NCI-H2171 (cell line): ENCODE data around the gene WHRN.
A peak's percentile ranks its signal among the peaks of the same experiment; 100 is the strongest.

Experiments
- DNase-seq: peaks from one replicate; lab custom pipeline; 2025; lab: John Stamatoyannopoulos, UW

Gene WHRN

DNA sequence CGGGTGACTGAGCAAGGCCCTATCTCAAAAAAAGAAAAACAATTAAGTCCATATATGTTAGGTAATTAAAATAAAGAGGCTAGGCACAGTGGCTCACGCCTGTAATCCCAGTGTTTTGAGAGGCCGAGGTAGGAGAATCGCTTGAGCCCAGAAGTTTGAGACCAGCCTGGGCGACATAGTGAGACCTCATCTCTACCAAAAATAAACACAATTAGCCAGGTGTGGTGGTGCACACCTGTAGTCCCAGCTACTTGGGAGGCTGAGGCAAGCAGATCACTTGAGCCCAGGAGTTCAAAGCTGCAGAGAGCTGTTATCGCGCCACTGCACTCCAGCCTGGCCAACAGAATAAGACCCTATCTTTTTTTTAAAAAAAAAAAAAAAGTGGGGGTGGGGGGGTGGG is 12.3 kb downstream of the WHRN start:
- no peak for DNase-seq

- no peak for DNase-seq
Observed at GRCh38 chr9:114491430-114492003, 13.8 kb downstream of the WHRN start.

DNA sequence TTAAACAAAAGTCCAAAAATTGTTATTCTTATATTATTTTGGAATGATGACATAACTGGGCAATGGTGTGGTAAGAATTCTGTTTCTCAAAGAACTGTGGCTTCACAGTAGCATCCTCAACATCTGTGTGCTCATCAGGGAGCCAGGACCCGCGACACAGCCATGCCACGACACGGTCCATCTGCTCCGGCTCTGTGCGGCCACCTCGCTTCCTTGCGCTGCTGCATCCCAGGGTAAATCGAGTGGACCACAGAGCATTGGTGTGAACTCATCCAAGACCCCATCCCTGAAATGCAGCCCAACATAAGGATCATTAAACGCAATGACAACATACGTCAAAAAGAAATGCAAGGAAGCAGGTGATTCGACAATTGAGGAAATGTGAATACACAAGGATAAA is 15.3 kb downstream of the WHRN start:
- no peak for DNase-seq

- no peak for DNase-seq
Observed at GRCh38 chr9:114488398-114489129, 16.7 kb downstream of the WHRN start.

- DNase-seq: no peak
Observed at GRCh38 chr9:114487607-114488300, 17.5 kb downstream of the WHRN start.

DNA sequence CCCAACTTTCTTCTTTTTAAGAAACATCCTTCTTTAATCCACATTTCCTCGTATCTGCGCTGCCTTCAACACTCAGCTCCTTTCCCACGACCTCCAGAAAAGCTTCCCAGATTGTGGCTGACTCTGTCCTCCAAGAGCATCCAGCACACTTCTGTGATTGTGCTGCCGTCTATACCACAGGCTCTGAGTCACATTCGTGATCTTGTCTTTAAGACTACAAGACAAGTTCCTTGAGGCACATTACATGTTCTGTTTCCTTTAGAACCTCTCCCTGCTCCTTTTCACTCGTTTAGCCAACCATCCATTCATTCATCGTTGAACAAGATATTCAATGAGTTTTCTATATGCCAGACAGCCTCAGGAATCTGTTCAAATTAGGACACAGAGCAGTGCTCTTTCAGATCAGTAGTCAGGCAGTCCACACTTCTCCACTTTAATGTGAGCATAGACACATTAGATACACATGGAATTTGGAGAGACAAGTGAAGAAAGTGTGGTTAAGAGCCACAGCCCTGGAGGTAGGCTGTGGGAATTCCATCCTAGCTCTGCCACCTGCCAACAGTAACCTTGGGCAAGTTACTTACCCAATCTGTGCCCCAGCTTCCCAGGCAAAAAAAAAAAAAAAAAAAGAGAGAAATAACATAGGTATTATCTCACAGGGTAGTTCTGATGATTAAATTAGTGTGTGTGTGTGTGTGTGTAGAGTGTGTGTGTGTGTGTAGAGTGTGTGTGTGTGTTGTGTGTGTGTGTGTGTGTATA is 18.9 kb downstream of the WHRN start:
- DNase-seq: no peak

- DNase-seq: no peak
Observed at GRCh38 chr9:114484854-114485443, 20.3 kb downstream of the WHRN start.

GRCh38 chr9:114484215-114484853 is 20.9 kb downstream of the WHRN start:
- DNase-seq: no peak

- DNase-seq: no peak
Observed at GRCh38 chr9:114483499-114483898, 21.8 kb downstream of the WHRN start.

GRCh38 chr9:114482593-114482992 is 22.7 kb downstream of the WHRN start:
- no peak for DNase-seq

DNA sequence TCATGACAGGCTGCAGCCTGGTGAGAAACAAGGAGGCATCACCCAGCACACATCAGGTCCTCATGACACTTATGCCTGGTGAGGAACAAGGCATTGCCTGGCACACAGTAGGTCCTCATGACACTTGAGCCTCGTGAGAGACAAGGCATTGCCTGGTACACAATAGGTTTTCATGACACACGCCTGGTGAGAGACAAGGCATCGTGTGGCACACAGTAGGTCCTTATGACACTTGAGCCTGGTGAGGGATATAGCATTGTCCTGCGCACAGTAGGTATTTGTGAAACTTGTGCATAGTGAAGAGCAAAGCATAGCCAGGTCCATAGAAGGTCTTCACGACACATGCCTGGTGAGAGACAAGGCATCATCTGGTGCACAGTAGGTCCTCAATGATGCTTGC is 23.5 kb downstream of the WHRN start:
- DNase-seq: no peak

DNA sequence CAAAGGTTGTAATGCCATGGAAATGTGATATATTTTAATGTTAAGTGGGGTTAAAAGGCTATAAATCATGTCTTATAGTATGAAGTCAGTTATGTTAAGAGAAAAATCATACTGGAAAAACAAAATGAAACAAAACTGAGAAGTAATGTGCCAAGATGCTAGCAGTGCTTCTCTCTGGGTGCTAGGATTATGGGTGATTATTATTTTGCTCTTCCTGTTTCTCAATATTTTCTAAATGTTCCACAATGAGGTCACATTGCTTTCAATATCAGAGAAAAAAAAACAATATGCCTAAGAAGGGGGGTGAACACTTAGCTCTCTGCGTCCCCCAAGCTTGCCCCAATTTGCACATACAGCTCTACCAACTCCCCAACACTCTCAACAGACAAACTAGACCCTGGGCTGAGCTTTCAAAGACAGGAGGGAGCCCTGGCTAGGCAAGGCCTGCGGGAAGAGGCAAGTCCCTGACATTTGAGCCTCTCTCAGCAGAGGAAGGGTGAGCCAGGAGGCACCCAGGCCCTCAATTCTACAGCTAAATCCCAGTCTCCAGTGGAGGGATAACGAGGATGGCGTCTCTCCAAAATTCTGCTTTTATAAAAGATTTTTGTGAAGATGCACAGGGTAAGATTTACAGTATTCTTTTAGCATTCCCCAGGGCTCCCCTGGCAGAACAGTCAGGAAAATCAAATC is 24.4 kb downstream of the WHRN start:
- DNase-seq: no peak

DNA sequence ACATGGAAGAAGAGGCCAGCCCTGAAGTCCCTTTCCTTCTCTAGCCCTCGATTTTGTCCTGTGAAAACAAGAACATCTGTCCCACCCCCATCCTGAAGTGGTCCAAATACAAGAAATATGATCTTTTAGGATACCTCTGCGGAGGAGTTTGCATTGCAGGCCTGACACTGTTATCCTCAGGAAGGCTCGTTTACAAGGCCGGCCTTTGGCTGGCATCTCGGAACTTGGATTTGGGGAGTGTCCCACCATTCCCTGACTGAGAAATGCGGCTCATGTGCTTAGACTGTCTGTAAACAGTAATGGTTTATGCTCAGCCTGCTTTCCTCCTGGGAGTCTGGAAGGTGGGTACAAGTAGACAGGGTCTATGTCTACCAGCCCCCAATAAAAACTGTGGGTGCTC is 26.4 kb downstream of the WHRN start:
- DNase-seq: no peak

- no peak for DNase-seq
Observed at GRCh38 chr9:114478459-114478858, 26.8 kb downstream of the WHRN start.

GRCh38 chr9:114477642-114478041 is 27.6 kb downstream of the WHRN start:
- no peak for DNase-seq

DNA sequence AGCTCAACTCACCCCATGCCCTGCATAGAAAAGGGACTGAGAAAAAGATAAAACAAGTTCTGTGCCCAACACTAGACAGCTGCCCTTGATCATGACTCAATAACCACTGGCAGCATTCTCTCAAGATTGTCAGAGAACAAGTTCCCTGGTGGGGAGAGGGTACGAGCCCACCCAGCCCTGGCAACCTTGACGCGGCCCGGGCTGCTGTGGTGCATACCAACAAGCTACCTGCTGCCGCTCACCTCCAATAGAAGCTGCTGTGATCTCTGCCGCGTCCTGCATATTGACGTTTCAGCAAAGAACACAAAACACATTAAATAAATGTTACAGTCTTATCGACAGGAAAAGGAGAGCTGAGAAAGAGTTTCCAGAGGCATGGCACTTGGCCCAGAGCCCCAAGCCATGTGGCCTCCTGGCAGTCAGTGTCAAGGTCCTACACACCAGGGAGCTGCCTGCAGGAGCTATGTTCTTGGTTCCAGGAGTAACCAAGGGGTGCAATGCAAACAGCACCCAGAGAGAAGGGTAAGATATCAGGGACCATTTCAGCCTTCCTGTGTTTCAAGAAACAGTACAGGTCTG is 28.3 kb downstream of the WHRN start:
- DNase-seq: no peak

DNA sequence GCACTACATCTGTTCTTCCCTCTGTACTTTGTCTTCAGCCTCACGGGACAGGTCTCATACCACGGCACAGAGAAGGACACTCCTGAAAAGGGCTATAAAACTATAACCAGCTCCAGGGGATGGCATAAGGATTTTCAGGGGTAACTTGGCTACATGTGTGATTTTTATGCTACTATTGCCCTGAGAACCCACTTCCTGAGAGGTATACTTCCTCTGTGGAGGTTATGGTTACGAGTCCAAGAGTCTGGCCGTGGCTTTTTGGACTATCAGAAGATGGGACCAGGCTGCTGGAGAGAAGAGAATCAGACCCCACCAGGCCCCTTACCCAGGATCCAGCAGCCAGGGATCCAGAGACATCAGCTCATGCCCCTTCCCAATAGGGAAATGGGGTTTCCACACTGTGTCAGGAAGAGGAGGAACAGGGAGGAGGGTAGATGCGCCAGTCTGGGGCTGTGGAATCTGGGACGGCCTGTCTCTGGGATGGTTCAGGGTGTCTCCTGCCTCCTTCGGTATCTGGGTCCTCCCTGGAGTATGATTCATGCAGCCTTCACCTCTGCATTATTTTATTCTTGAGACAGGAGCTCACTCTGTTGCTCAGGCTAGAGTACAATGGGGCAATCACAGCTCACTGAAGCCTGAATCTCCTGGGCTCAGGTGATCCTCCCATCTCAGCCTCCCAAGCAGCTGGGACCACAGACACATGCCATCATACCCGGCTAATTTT is 29.7 kb downstream of the WHRN start:
- no peak for DNase-seq

DNA sequence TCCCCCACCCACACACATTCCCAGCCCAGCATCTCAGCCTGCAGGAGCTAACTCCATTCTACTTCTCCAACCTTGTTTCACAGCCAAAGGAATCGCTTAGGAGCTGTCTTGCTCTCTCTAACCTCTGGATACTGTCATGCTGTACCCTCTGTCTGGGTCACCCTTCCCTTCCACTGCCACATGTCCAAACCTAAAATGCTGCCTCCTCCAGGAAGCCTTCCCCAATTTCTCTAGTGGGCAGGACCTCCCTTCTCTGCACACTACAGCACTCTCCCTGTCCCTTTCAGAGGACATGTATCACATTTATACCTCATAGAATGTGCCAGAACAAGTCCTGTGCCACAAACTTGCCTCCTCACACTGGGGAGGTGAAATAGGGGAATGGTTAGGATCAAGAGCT is 30.8 kb downstream of the WHRN start:
- no peak for DNase-seq

DNA sequence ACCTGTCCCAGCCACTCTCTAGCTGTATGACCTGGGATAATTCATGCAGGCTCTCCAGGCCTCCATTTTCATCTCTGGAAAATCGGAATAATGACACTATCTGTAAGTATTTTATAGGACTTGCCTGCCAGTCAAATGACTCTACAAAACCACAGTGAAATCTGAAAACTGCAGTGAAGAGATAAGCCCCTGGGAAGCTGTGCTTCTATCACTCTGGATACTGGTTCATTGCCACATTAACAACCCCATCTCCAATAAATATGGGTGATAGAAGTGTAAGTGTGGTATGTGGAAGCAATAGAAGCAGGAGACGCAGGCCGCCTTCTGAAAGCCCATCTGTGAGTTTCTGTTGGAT is 31.8 kb downstream of the WHRN start:
- DNase-seq: no peak

DNA sequence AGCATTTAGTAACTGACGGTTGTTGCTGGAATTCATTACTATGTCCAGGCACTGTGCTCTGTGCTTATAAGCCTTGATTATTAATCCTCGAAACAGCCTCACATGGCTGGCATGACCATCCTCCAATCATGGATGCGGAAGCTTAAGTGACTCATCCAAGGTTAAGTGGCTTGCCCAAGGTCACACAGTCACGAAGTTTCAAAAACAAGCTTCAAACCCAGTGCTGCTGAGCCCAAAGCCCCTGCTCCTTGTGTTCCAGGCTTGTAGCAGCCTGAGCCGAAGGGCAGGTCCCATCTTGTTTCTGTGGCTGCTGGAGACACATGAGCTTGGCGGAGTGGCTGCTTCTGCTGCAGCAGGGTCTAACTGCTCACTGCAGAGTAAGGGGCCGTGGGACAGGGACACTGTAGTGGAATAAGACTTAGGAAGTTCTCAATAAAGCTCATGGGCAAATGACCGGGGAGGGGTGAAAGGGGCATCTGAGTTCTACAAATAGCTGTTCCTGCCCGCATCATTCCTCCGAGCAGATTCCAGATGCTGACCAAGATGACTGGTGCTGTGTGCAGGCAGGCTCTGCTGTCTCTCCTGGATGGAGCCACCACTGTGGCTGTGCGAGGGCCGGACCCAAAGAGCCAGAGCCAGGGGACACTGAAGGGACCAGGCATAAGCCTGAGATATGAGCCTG is 32.4 kb downstream of the WHRN start:
- peak; percentile 74 for DNase-seq
